BLaER1 (cell line): ENCODE data around the gene SGMS1.

Experiments
- H3K27ac ChIP-seq: shearing (Covaris generic); formaldehyde crosslinking; 2 replicates; pipeline ENCODE4 v1.8.1; 2022
- H3K27me3 ChIP-seq: shearing (Covaris generic); formaldehyde crosslinking; 2 replicates; pipeline ENCODE4 v1.8.1; 2022
- H3K36me3 ChIP-seq: shearing (Covaris generic); formaldehyde crosslinking; 2 replicates; pipeline ENCODE4 v1.8.1; 2022
- H3K4me1 ChIP-seq: shearing (Covaris generic); formaldehyde crosslinking; 2 replicates; pipeline ENCODE4 v1.8.1; 2022
- H3K4me2 ChIP-seq: shearing (Covaris generic); formaldehyde crosslinking; 2 replicates; pipeline ENCODE4 v1.8.1; 2022
- H3K4me3 ChIP-seq: shearing (Covaris generic); formaldehyde crosslinking; 2 replicates; pipeline ENCODE4 v1.8.1; 2022
- H3K9ac ChIP-seq: shearing (Covaris generic); formaldehyde crosslinking; 2 replicates; pipeline ENCODE4 v1.8.1; 2022
- H3K9me3 ChIP-seq: shearing (Covaris generic); formaldehyde crosslinking; 2 replicates; pipeline ENCODE4 v1.8.1; 2022
- H4K20me1 ChIP-seq: shearing (Covaris generic); formaldehyde crosslinking; 2 replicates; pipeline ENCODE4 v1.8.1; 2022
- Cebpa-rat ChIP-seq: shearing (Covaris generic); IDR thresholded peaks from 2 replicates; pipeline ENCODE4 v1.8.1; 2022

Gene SGMS1

DNA sequence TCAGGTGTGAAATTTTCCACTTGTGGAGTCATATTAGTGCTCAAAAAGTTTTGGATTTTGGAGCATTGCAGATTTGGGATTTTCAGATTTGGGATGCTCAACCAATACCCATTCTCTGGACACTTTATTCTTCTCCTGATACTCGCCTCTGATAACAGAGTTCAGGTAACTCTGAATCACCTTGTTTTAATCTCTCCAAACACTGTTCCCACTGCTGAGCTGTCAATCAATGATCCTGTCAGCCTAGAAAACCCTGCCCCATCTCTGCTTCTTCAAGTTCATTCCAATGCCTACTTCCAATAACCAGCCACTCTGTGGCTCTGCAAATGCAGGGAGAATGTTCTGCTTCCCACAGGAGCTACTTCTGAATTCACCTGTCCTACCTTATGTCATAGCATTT, 21.8 kb downstream of the SGMS1 start:
- no peak for TF ChIP-seq Cebpa-rat
- Histone ChIP-seq H4K20me1 (peaks cover 39% of the 10 kb centered on the region), H3K4me1 (peaks cover 6% of the 10 kb centered on the region; the same call in 1 of the 2 replicates), H3K9me3 (no peaks in the 10 kb centered on the region), H3K4me3 (no peak overlapping the region), H3K9ac (no peak overlapping the region), H3K36me3 (no peaks in the 10 kb centered on the region), H3K4me2 (no peak overlapping the region), H3K27ac (no peak overlapping the region), H3K27me3 (no peaks in the 10 kb centered on the region)

GRCh38 chr10:50600831-50601477, 22.8 kb downstream of the SGMS1 start:
- H3K9ac ChIP-seq, result no peak overlapping the region
- no peaks in the 10 kb centered on the region for H3K36me3 ChIP-seq
- H3K4me1 ChIP-seq, result peaks cover 6% of the 10 kb centered on the region; the same call in 1 of the 2 replicates
- H3K4me2 ChIP-seq, result no peak overlapping the region
- H3K27ac ChIP-seq, result no peak overlapping the region
- H3K27me3 ChIP-seq, result no peaks in the 10 kb centered on the region
- TF ChIP-seq Cebpa-rat, result no peak
- H3K4me3 ChIP-seq, result no peak overlapping the region
- H3K9me3 ChIP-seq, result no peaks in the 10 kb centered on the region
- peaks cover 36% of the 10 kb centered on the region for H4K20me1 ChIP-seq

GRCh38 chr10:50600286-50600685, 23.5 kb downstream of the SGMS1 start:
- no peak overlapping the region for H3K27ac ChIP-seq
- H3K4me2 ChIP-seq, result no peak overlapping the region
- peaks cover 30% of the 10 kb centered on the region for H4K20me1 ChIP-seq
- no peak for TF ChIP-seq Cebpa-rat
- H3K4me3 ChIP-seq, result no peak overlapping the region
- H3K9ac ChIP-seq, result no peak overlapping the region
- H3K4me1 ChIP-seq, result peaks cover 6% of the 10 kb centered on the region; the same call in 1 of the 2 replicates
- H3K9me3 ChIP-seq, result no peaks in the 10 kb centered on the region
- H3K36me3 ChIP-seq, result no peaks in the 10 kb centered on the region
- H3K27me3 ChIP-seq, result no peaks in the 10 kb centered on the region

- no peaks in the 10 kb centered on the region for H3K27me3 ChIP-seq
- no peaks in the 10 kb centered on the region for H3K4me1 ChIP-seq
- H4K20me1 ChIP-seq, result peaks cover 20% of the 10 kb centered on the region; the same call in 1 of the 2 replicates
- TF ChIP-seq Cebpa-rat, result no peak
- no peak overlapping the region for H3K4me3 ChIP-seq
- no peak overlapping the region for H3K9ac ChIP-seq
- H3K36me3 ChIP-seq, result no peaks in the 10 kb centered on the region
- no peak overlapping the region for H3K4me2 ChIP-seq
- no peak overlapping the region for H3K27ac ChIP-seq
- H3K9me3 ChIP-seq, result no peaks in the 10 kb centered on the region
These were observed 26.9 kb downstream of the SGMS1 start for GRCh38 chr10:50596897-50597296.

DNA sequence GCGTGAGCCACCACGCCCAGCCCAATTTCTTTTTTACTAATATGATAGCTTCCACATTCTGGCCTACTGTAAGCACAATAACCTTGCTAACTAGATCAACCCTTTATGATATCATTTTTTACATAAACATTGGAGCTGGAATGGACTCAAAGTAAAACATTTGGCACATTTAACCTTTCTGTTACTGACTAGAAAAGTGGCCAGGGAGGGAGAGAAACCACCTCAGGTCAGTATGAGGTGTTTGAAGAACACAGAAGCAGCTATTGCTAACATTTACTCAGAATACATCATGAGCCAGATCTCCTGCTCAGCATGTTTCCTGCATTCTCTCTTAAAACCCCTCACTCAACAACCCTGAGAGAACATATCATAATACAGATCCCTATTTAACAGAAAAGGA, 27.3 kb downstream of the SGMS1 start:
- Histone ChIP-seq H3K4me1 (no peaks in the 10 kb centered on the region), H3K36me3 (no peaks in the 10 kb centered on the region), H3K9ac (no peak overlapping the region), H3K27me3 (no peaks in the 10 kb centered on the region), H3K9me3 (no peaks in the 10 kb centered on the region), H4K20me1 (peaks cover 23% of the 10 kb centered on the region; the same call in 1 of the 2 replicates), H3K27ac (no peak overlapping the region), H3K4me3 (no peak overlapping the region), H3K4me2 (no peak overlapping the region)
- no peak for TF ChIP-seq Cebpa-rat

DNA sequence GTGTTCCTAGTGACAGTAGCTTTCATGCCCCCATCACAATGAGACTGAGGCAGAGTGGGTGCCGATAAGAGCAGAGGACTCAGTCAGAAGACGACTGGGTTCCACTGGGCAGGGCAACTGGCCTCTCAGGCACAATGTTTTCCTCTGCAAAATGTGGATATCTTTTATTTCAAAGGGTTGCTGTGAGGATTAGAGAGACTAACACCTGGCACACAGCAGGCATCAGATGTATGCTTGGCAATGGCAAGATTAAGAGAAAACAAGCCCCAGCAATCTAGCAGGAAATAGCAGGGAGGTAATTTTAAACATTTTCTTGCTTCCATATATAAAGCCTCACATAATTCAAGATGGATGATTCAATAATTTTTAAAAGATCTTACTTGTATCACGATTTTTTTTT, 28.0 kb downstream of the SGMS1 start:
- no peak for TF ChIP-seq Cebpa-rat
- no peak overlapping the region for H3K27ac ChIP-seq
- no peak overlapping the region for H3K4me2 ChIP-seq

GRCh38 chr10:50593523-50594376, 30.0 kb downstream of the SGMS1 start:
- Histone ChIP-seq H3K36me3 (peaks cover 13% of the 10 kb centered on the region), H3K4me2 (no peak overlapping the region), H3K27ac (no peak overlapping the region), H3K27me3 (no peaks in the 10 kb centered on the region), H3K4me1 (no peaks in the 10 kb centered on the region), H3K4me3 (no peak overlapping the region), H3K9ac (no peak overlapping the region), H3K9me3 (no peaks in the 10 kb centered on the region), H4K20me1 (peaks cover 9% of the 10 kb centered on the region; the same call in 1 of the 2 replicates)
- no peak for TF ChIP-seq Cebpa-rat

More for the DNA sequence above, 28.0 kb downstream of the SGMS1 start:
- H3K4me3 ChIP-seq, result no peak overlapping the region
- H3K27me3 ChIP-seq, result no peaks in the 10 kb centered on the region
- H3K9ac ChIP-seq, result no peak overlapping the region
- H3K36me3 ChIP-seq, result no peaks in the 10 kb centered on the region
- no peaks in the 10 kb centered on the region for H3K4me1 ChIP-seq
- no peaks in the 10 kb centered on the region for H3K9me3 ChIP-seq
- peaks cover 23% of the 10 kb centered on the region; the same call in 1 of the 2 replicates for H4K20me1 ChIP-seq

DNA sequence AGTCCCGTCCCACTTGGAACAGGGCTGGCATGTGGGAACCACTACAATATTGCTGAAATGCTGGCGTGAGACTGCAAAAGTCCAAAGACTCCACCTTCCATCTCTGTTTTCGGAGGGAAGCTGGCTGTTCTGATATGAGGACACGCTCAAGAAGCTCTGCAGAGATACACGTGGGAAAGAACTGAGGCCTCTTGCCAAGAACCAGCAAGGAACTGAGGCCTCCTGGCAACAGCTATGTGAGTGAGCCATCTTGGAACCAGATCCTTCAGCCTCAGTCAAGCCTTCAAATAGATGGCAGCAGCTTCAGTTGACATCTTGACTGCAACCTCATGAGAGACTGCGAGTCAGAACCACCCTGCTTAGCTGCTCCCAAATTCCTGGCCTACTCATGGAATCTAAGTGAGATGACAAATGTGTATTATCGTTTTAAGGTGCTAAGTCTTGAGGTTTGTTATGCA, 30.8 kb downstream of the SGMS1 start:
- Histone ChIP-seq H3K9me3 (no peaks in the 10 kb centered on the region), H3K27ac (no peak overlapping the region), H3K4me1 (no peaks in the 10 kb centered on the region), H3K4me3 (no peak overlapping the region), H3K27me3 (no peaks in the 10 kb centered on the region), H3K4me2 (no peak overlapping the region), H3K36me3 (peaks cover 20% of the 10 kb centered on the region), H4K20me1 (peaks cover 9% of the 10 kb centered on the region; the same call in 1 of the 2 replicates), H3K9ac (no peak overlapping the region)
- no peak for TF ChIP-seq Cebpa-rat

DNA sequence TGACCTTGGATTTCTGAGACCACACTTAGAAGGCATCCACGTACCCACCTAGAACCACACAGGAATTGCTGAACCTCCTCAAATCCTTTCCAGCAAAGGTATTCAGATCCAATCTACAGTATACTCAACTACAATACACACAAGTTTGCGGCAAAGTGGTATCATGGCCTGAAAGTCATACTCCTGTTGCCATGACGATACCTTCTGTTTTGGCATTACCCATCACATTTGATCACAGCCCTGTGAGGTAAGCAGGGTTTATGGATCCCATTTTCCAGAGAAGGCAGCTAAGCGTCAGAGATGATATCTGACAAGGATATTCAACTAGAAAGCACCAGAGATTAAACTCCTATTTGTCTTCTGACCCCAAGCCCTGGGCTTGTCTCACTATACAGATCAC, 32.8 kb downstream of the SGMS1 start:
- H4K20me1 ChIP-seq, result peaks cover 9% of the 10 kb centered on the region; the same call in 1 of the 2 replicates
- TF ChIP-seq Cebpa-rat, result no peak

GRCh38 chr10:50586740-50587088, 37.0 kb downstream of the SGMS1 start:
- Histone ChIP-seq H4K20me1 (peaks cover 2% of the 10 kb centered on the region; the same call in 1 of the 2 replicates), H3K9me3 (no peaks in the 10 kb centered on the region), H3K36me3 (peaks cover 49% of the 10 kb centered on the region), H3K9ac (no peak overlapping the region), H3K4me3 (no peak overlapping the region), H3K4me2 (no peak overlapping the region), H3K27ac (no peak overlapping the region), H3K27me3 (no peaks in the 10 kb centered on the region), H3K4me1 (no peaks in the 10 kb centered on the region)
- TF ChIP-seq Cebpa-rat, result no peak

More for the DNA sequence above, 32.8 kb downstream of the SGMS1 start:
- no peaks in the 10 kb centered on the region for H3K27me3 ChIP-seq
- no peak overlapping the region for H3K27ac ChIP-seq
- peaks cover 39% of the 10 kb centered on the region for H3K36me3 ChIP-seq
- H3K4me1 ChIP-seq, result no peaks in the 10 kb centered on the region
- no peak overlapping the region for H3K4me3 ChIP-seq
- no peaks in the 10 kb centered on the region for H3K9me3 ChIP-seq
- H3K9ac ChIP-seq, result no peak overlapping the region
- H3K4me2 ChIP-seq, result no peak overlapping the region
